H9 (cell line): ENCODE results near the gene RPP30. TPM values are rescaled to one million over a fixed set of nuclear protein-coding genes. Genes with fewer than 3 reads are reported as not detected.

Experiments
- DNase-seq: peaks from one replicate; pipeline ENCODE4 v3.0.0-alpha.2; 2017
- H2AFZ ChIP-seq: one replicate; pipeline ENCODE4 v1.6.1; 2013; ENCODE audit warnings: mild to moderate bottlenecking, low read length, control low read depth, moderate library complexity
- H2AK5ac ChIP-seq: 2 replicates; pipeline ENCODE4 v1.6.1; 2013; ENCODE audit warnings: low read length, control low read depth, mixed read lengths; ENCODE audit not compliant: insufficient read length
- H2BK120ac ChIP-seq: one replicate; pipeline ENCODE4 v1.6.1; 2013; ENCODE audit warnings: low read depth, mild to moderate bottlenecking, low read length, control low read depth, inconsistent platforms; ENCODE audit not compliant: poor library complexity, severe bottlenecking
- H2BK12ac ChIP-seq: 2 replicates; pipeline ENCODE4 v1.6.1; 2013; ENCODE audit warnings: low read length, control low read depth, mixed read lengths, low read depth; ENCODE audit not compliant: insufficient read length
- H2BK15ac ChIP-seq: 2 replicates; pipeline ENCODE4 v1.6.1; 2013; ENCODE audit warnings: low read depth, low read length, control low read depth
- H2BK20ac ChIP-seq: one replicate; pipeline ENCODE4 v1.6.1; 2013; ENCODE audit warnings: low read depth, mild to moderate bottlenecking, low read length, control low read depth, inconsistent platforms; ENCODE audit not compliant: poor library complexity, severe bottlenecking
- H2BK5ac ChIP-seq: 2 replicates; pipeline ENCODE4 v1.6.1; 2013; ENCODE audit warnings: low read length, control low read depth, mixed read lengths; ENCODE audit not compliant: insufficient read length
- H3K14ac ChIP-seq: 2 replicates; pipeline ENCODE4 v1.6.1; 2013; ENCODE audit warnings: low read length, control low read depth; ENCODE audit not compliant: insufficient read depth
- H3K18ac ChIP-seq: 2 replicates; pipeline ENCODE4 v1.6.1; 2013; ENCODE audit warnings: low read depth, mild to moderate bottlenecking, mixed read lengths, low read length, control low read depth; ENCODE audit not compliant: insufficient read length
- H3K23ac ChIP-seq: 2 replicates; pipeline ENCODE4 v1.6.1; 2013; ENCODE audit warnings: low read length, control low read depth, mixed read lengths, low read depth; ENCODE audit not compliant: insufficient read length
- H3K23me2 ChIP-seq: 2 replicates; pipeline ENCODE4 v1.6.1; 2013; ENCODE audit warnings: low read depth, mild to moderate bottlenecking, mixed read lengths, low read length, control low read depth; ENCODE audit not compliant: insufficient read length, poor library complexity, severe bottlenecking
- H3K27ac ChIP-seq: 2 replicates; pipeline ENCODE4 v1.5.1; 2013; ENCODE audit warnings: low read length, control low read depth, mixed read lengths, low read depth; ENCODE audit not compliant: insufficient read length
- H3K27me3 ChIP-seq: 2 replicates; pipeline ENCODE4 v1.6.1; 2013; ENCODE audit warnings: low read length, control low read depth, inconsistent platforms; ENCODE audit not compliant: insufficient read depth
- H3K4ac ChIP-seq: 2 replicates; pipeline ENCODE4 v1.6.1; 2013; ENCODE audit warnings: low read depth, mild to moderate bottlenecking, control low read depth, inconsistent platforms, low read length, moderate library complexity
- H3K4me1 ChIP-seq: 2 replicates; pipeline ENCODE4 v1.6.1; 2013; ENCODE audit warnings: low read length, control low read depth, inconsistent platforms; ENCODE audit not compliant: insufficient read depth
- H3K4me2 ChIP-seq: 2 replicates; pipeline ENCODE4 v1.6.1; 2013; ENCODE audit warnings: low read length, control low read depth, mixed read lengths; ENCODE audit not compliant: insufficient read length, insufficient read depth
- H3K56ac ChIP-seq: 2 replicates; pipeline ENCODE4 v1.6.1; 2013; ENCODE audit warnings: low read depth, mild to moderate bottlenecking, mixed read lengths, low read length, control low read depth; ENCODE audit not compliant: insufficient read length
- H3K79me1 ChIP-seq: 2 replicates; pipeline ENCODE4 v1.6.1; 2013; ENCODE audit warnings: low read depth, mild to moderate bottlenecking, moderate library complexity, low read length, control low read depth, inconsistent platforms; ENCODE audit not compliant: insufficient read depth, poor library complexity, severe bottlenecking
- H3K79me2 ChIP-seq: 2 replicates; pipeline ENCODE4 v1.6.1; 2013; ENCODE audit warnings: low read length, control low read depth, inconsistent platforms; ENCODE audit not compliant: insufficient read depth
- H3K9ac ChIP-seq: 2 replicates; pipeline ENCODE4 v1.6.1; 2013; ENCODE audit warnings: low read length, control low read depth, mixed read lengths; ENCODE audit not compliant: insufficient read length; ENCODE audit errors: extremely low read depth
- H3K9me3 ChIP-seq: one replicate; pipeline ENCODE4 v1.6.1; 2013; ENCODE audit warnings: low read depth, low read length, inconsistent platforms; ENCODE audit not compliant: control insufficient read depth
- H3T11ph ChIP-seq: one replicate; pipeline ENCODE4 v1.6.1; 2013; ENCODE audit warnings: mild to moderate bottlenecking, low read length, control low read depth, inconsistent platforms
- H4K20me1 ChIP-seq: one replicate; pipeline ENCODE4 v1.6.1; 2013; ENCODE audit not compliant: control insufficient read depth, insufficient read length, insufficient read depth
- H4K5ac ChIP-seq: 2 replicates; pipeline ENCODE4 v1.6.1; 2013; ENCODE audit warnings: low read depth, mild to moderate bottlenecking, mixed read lengths, low read length, control low read depth; ENCODE audit not compliant: insufficient read length
- H4K8ac ChIP-seq: replicated peaks from 2 replicates; pipeline ENCODE4 v1.6.1; 2013; ENCODE audit warnings: low read length, control low read depth, mixed read lengths, low read depth; ENCODE audit not compliant: insufficient read length
- H4K91ac ChIP-seq: 2 replicates; pipeline ENCODE4 v1.6.1; 2013; ENCODE audit warnings: low read depth, mild to moderate bottlenecking, moderate library complexity, mixed read lengths, low read length, control low read depth; ENCODE audit not compliant: insufficient read length
- H3K27ac Mint-ChIP-seq, 3 experiments: 2 replicates in 2 of 3; 3 replicates in 1 of 3; pipeline ENCODE4 v1.8.0; 2020 to 2021; ENCODE audit warnings: mixed read lengths in 3 of 3, mild to moderate bottlenecking in 1 of 3, moderate library complexity in 1 of 3
- H3K27me3 Mint-ChIP-seq: 2 replicates; pipeline ENCODE4 v1.8.0; 2021; ENCODE audit warnings: low read depth, mild to moderate bottlenecking, moderate library complexity, mixed read lengths
- H3K36me3 Mint-ChIP-seq, 3 experiments: 2 replicates in 2 of 3; 3 replicates in 1 of 3; pipeline ENCODE4 v1.8.0; 2020 to 2021; ENCODE audit warnings: low read depth in 3 of 3, mixed read lengths in 3 of 3; ENCODE audit not compliant: insufficient read depth in 1 of 3
- H3K4me1 Mint-ChIP-seq, 2 experiments: 2 replicates each; pipeline ENCODE4 v1.8.0; 2020; ENCODE audit warnings: mixed read lengths in 2 of 2
- H3K4me3 Mint-ChIP-seq, 2 experiments: 2 replicates in 1 of 2; 3 replicates in 1 of 2; pipeline ENCODE4 v1.8.0; 2020 to 2021; ENCODE audit warnings: mild to moderate bottlenecking in 2 of 2, mixed read lengths in 2 of 2, moderate library complexity in 1 of 2
- H3K9me3 Mint-ChIP-seq, 2 experiments: 2 replicates in 1 of 2; 3 replicates in 1 of 2; pipeline ENCODE4 v1.8.0; 2020; ENCODE audit warnings: mild to moderate bottlenecking in 2 of 2, mixed read lengths in 2 of 2, moderate library complexity in 1 of 2
- WGBS: extraction: QIAGEN DNeasy Blood & Tissue Kit; methylation state at CpG from one replicate; pipeline ENCODE4 v1.1.7; 2013; ENCODE audit warnings: missing lambda C conversion rate, low lambda C conversion rate, mixed read lengths; ENCODE audit not compliant: insufficient read length; ENCODE audit errors: extremely low coverage; 5-methylcytosine and 5-hydroxymethylcytosine counted together
- total RNA-seq: library from RNA; stranded (reverse); gene quantifications from 2 replicates; pipeline ENCODE4 v1.2.1, GENCODE V29; 2021
- TF ChIP-seq, protein P1 (sequence below): fragments of 200-600 bp; sonication (generic); conservative IDR thresholded peaks from 3 replicates; pipeline ENCODE4 v1.8.0; 2021; ENCODE audit warnings: antibody characterized with exemption, mild to moderate bottlenecking

The RPP30 gene
- total RNA-seq, 1 experiment from 2014 or later = 77.7 TPM

DNA sequence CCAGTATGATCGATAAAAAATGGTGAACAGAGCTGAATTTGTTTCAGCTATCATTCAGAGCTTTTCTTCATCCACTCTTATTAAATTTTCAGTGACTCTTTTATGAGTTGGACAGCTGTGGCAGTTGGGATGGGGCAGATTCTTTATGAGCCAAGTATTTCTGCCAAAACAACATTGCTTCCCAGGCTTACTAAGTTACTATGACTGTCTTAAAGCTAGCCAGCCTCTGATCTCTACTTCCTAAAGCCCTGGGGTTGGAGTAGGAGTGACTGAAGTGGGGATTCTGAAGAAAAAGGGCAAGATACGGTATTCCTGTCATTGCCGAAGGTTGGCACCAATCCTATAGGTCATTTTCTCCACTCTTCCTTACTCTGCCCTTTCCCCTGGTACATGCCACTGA is 12.7 kb downstream of the RPP30 start:
- Histone ChIP-seq H2BK15ac (no peak overlapping the region), H3K23ac (no peak overlapping the region), H2AFZ (no peak overlapping the region), H4K5ac (no peak overlapping the region), H3K4ac (no peak overlapping the region), H3K79me2 (no peaks in the 10 kb centered on the region), H3K18ac (no peak overlapping the region), H2AK5ac (no peak overlapping the region), H2BK5ac (no peak overlapping the region), H3K56ac (no peak overlapping the region), H2BK20ac (no peak overlapping the region), H3K27ac (no peak overlapping the region), H3K4me2 (no peak overlapping the region), H3K27me3 (no peaks in the 10 kb centered on the region), H4K91ac (no peak overlapping the region), H3K23me2 (no peaks in the 10 kb centered on the region), H3T11ph (no peak overlapping the region), H3K9me3 (no peaks in the 10 kb centered on the region), H2BK120ac (no peak overlapping the region), H2BK12ac (no peak overlapping the region), H4K20me1 (no peaks in the 10 kb centered on the region), H4K8ac (no peak overlapping the region), H3K79me1 (no peaks in the 10 kb centered on the region), H3K9ac (no peak overlapping the region), H3K4me1 (no peaks in the 10 kb centered on the region), H3K14ac (no peak overlapping the region)
- Mint-ChIP-seq H3K36me3 (peaks cover 10 to 65% (median 50%) of the 10 kb centered on the region in 3 experiments; a peak in 6 of 7 replicates), H3K4me1 (no peaks in the 10 kb centered on the region), H3K9me3 (no peaks in the 10 kb centered on the region; a peak in 1 of 5 replicates), H3K4me3 (no peak overlapping the region), H3K27ac (no peak overlapping the region), H3K27me3 (no peaks in the 10 kb centered on the region)
- no CpG with 5 or more reads among the region's 3 CpGs for WGBS
- DNase-seq = no peak
- TF ChIP-seq, protein P1, sequence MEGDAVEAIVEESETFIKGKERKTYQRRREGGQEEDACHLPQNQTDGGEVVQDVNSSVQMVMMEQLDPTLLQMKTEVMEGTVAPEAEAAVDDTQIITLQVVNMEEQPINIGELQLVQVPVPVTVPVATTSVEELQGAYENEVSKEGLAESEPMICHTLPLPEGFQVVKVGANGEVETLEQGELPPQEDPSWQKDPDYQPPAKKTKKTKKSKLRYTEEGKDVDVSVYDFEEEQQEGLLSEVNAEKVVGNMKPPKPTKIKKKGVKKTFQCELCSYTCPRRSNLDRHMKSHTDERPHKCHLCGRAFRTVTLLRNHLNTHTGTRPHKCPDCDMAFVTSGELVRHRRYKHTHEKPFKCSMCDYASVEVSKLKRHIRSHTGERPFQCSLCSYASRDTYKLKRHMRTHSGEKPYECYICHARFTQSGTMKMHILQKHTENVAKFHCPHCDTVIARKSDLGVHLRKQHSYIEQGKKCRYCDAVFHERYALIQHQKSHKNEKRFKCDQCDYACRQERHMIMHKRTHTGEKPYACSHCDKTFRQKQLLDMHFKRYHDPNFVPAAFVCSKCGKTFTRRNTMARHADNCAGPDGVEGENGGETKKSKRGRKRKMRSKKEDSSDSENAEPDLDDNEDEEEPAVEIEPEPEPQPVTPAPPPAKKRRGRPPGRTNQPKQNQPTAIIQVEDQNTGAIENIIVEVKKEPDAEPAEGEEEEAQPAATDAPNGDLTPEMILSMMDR = no peak
